Body of pancreas (tissue), 4 donors: Measurements from ENCODE around the gene PRMT3.

ENCODE experiments used
- POLR2A ChIP-seq, 3 donors: fragments of 450-650 bp; IDR thresholded peaks; one replicate each; pipeline ENCODE4 v1.6.1; 2016; ENCODE audit warnings: antibody characterized with exemption in 3 of 3, mild to moderate bottlenecking in 2 of 3
- TF ChIP-seq, protein P1 (sequence below), 7 experiments: fragments of 450-650 bp in 4 of 7; fragments of 200-600 bp in 3 of 7; sonication (generic) in 3 of 7; IDR thresholded peaks; one replicate each; pipeline ENCODE4 v1.5.1; 2016 to 2019; ENCODE audit warnings: antibody characterized with exemption in 7 of 7

DNA sequence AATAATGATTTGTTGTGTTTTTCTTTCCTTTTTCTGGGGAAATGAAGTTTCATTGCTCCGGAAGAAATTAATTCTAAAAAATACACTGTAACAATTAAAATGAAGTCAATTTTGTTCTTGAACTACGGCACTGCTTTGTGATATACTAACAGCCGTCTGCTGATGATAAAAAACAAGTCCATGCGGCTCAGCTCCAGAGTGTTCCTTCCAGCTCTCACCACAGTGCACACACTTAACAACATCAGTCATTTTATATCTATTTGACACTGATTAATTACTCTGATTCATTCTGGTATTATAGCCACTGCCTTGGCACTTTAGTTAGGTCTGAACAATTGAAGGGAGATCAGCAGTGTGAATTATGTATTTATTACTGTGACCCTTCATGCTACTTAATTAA, 114.5 kb downstream of the PRMT3 start:
- no peak for TF ChIP-seq POLR2A (IDR thresholded peaks at IDR 0.05)
- TF ChIP-seq, protein P1, sequence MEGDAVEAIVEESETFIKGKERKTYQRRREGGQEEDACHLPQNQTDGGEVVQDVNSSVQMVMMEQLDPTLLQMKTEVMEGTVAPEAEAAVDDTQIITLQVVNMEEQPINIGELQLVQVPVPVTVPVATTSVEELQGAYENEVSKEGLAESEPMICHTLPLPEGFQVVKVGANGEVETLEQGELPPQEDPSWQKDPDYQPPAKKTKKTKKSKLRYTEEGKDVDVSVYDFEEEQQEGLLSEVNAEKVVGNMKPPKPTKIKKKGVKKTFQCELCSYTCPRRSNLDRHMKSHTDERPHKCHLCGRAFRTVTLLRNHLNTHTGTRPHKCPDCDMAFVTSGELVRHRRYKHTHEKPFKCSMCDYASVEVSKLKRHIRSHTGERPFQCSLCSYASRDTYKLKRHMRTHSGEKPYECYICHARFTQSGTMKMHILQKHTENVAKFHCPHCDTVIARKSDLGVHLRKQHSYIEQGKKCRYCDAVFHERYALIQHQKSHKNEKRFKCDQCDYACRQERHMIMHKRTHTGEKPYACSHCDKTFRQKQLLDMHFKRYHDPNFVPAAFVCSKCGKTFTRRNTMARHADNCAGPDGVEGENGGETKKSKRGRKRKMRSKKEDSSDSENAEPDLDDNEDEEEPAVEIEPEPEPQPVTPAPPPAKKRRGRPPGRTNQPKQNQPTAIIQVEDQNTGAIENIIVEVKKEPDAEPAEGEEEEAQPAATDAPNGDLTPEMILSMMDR (IDR thresholded peaks at IDR 0.05) = no peak
